HepG2 (cell line): ENCODE results near the gene GCNT4. TPM values are rescaled to one million over a fixed set of nuclear protein-coding genes. Genes with fewer than 3 reads are reported as not detected.

ENCODE experiments used
- ATAC-seq: fragments of 200-7000 bp; cut with Tn5 transposase; 3 replicates; pipeline ENCODE4 v1.9.1; 2020; ENCODE audit warnings: mild to moderate bottlenecking, moderate library complexity
- BruUV-seq: library from RNA; stranded (reverse); fragments of 400-500 nt; replicated peaks from 2 replicates; lab custom pipeline; 2021; lab: Mats Ljungman, UMichigan
- CTCF ChIA-PET: fragments of 300-600 bp; formaldehyde crosslinking; extraction: SDS; loops from one replicate; lab custom pipeline; 2021; ENCODE audit warnings: low total read pairs, inconsistent platforms, low intra/inter-chr PET ratio; lab: Yijun Ruan, JAX
- POLR2A ChIA-PET: fragments of 350-600 bp; sonication (Branson Sonifier 250); formaldehyde crosslinking; loops from one replicate; lab custom pipeline; 2020; ENCODE audit warnings: antibody characterized with exemption, inconsistent platforms; lab: Yijun Ruan, JAX
- DNase-seq: peaks from one replicate; pipeline ENCODE4 v3.0.0-alpha.2; 2015; ENCODE audit warnings: low spot score
- FAIRE-seq: peaks from 3 replicates; lab custom pipeline; 2011; peaks lifted over from hg19 to GRCh38; lab: Jason Lieb, UNC
- H2AFZ ChIP-seq: one replicate; pipeline ENCODE4 v1.6.1; 2011; ENCODE audit warnings: low read length, inconsistent platforms
- H3K27ac ChIP-seq: fragments of 300-600 bp; 3 replicates; pipeline ENCODE4 v1.8.0; 2011; ENCODE audit warnings: mixed run types, mild to moderate bottlenecking, mixed read lengths, low read length, inconsistent platforms; ENCODE audit not compliant: insufficient read depth; ENCODE audit errors: extremely low read length
- H3K27me3 ChIP-seq, 2 experiments: fragments of 200-600 bp in 1 of 2; 2 replicates in 1 of 2; 3 replicates in 1 of 2; pipeline versions ENCODE4 v1.6.0 to v1.8.0; 2011; ENCODE audit warnings: low read length in 2 of 2, mild to moderate bottlenecking in 2 of 2, moderate library complexity in 2 of 2, inconsistent platforms in 1 of 2; ENCODE audit not compliant: insufficient read depth in 2 of 2, control insufficient read depth in 1 of 2
- H3K36me3 ChIP-seq, 2 experiments: fragments of 200-600 bp in 1 of 2; replicated peaks in 1 of 2; 2 replicates in 1 of 2; 3 replicates in 1 of 2; pipeline versions ENCODE4 v1.5.1 to v1.8.0; 2011; ENCODE audit warnings: low read length in 2 of 2, inconsistent platforms in 1 of 2; ENCODE audit not compliant: insufficient read depth in 2 of 2, control insufficient read depth in 1 of 2
- H3K4me1 ChIP-seq: 2 replicates; pipeline ENCODE4 v1.5.1; 2012; ENCODE audit warnings: low read length, inconsistent platforms; ENCODE audit not compliant: insufficient read depth
- H3K4me2 ChIP-seq: 2 replicates; pipeline ENCODE4 v1.6.0; 2011; ENCODE audit warnings: low read depth, low read length, inconsistent platforms
- H3K4me3 ChIP-seq, 3 experiments: fragments of 200-600 bp in 1 of 3; sonication (generic), shearing (Covaris generic) in 1 of 3; replicated peaks in 1 of 3; 2 replicates each; pipeline ENCODE4 v1.5.1; 2011 to 2016; ENCODE audit warnings: low read length in 3 of 3, inconsistent platforms in 2 of 3, low read depth in 2 of 3, mild to moderate bottlenecking in 2 of 3, control low read depth in 1 of 3, mixed read lengths in 1 of 3; ENCODE audit not compliant: insufficient read depth in 1 of 3
- H3K79me2 ChIP-seq: one replicate; pipeline ENCODE4 v1.6.1; 2011; ENCODE audit warnings: low read length, inconsistent platforms; ENCODE audit not compliant: insufficient read depth
- H3K9ac ChIP-seq: 2 replicates; pipeline ENCODE4 v1.6.0; 2011; ENCODE audit warnings: mild to moderate bottlenecking, low read depth, low read length, inconsistent platforms; ENCODE audit not compliant: insufficient read depth
- H3K9me3 ChIP-seq: 2 replicates; pipeline ENCODE4 v1.5.1; 2012; ENCODE audit warnings: mild to moderate bottlenecking, low read length
- H4K20me1 ChIP-seq: 2 replicates; pipeline ENCODE4 v1.6.0; 2011; ENCODE audit warnings: inconsistent platforms, mild to moderate bottlenecking, low read length, moderate library complexity; ENCODE audit not compliant: insufficient read depth
- BHLHE40 ChIP-seq: IDR thresholded peaks from 2 replicates; pipeline ENCODE4 v1.6.1; 2011; ENCODE audit warnings: low read length, improper control_type of control experiment
- BORCS8-MEF2B ChIP-seq: sonication (generic); formaldehyde crosslinking; IDR thresholded peaks from 2 replicates; pipeline ENCODE4 v1.8.0; 2022; ENCODE audit warnings: mild to moderate bottlenecking, missing genetic modification reagents
- FOXK2 ChIP-seq: fragments of 450-650 bp; IDR thresholded peaks from 2 replicates; pipeline ENCODE4 v1.6.1; 2016
- KAT7 ChIP-seq: IDR thresholded peaks from 2 replicates; pipeline ENCODE4 v1.6.1; 2018; ENCODE audit warnings: borderline replicate concordance, missing compliant biosample characterization
- MYPOP ChIP-seq: sonication (generic); formaldehyde crosslinking; IDR thresholded peaks from 2 replicates; pipeline ENCODE4 v1.8.1; 2023; ENCODE audit warnings: mild to moderate bottlenecking, moderate library complexity, missing genetic modification reagents
- PHF20 ChIP-seq: sonication (generic); formaldehyde crosslinking; IDR thresholded peaks from 2 replicates; pipeline ENCODE4 v1.5.0; 2020; ENCODE audit warnings: mild to moderate bottlenecking, missing genetic modification reagents
- RNF219 ChIP-seq: sonication (generic); formaldehyde crosslinking; IDR thresholded peaks from 2 replicates; pipeline ENCODE4 v1.5.0; 2020; ENCODE audit warnings: mild to moderate bottlenecking, missing genetic modification reagents
- U2AF1 ChIP-seq: fragments of 200-400 bp; formaldehyde crosslinking; optimal IDR thresholded peaks from 2 replicates; pipeline ENCODE3; 2017; ENCODE audit warnings: mild to moderate bottlenecking, low read depth, low read length
- WIZ ChIP-seq: sonication (generic); formaldehyde crosslinking; IDR thresholded peaks from 2 replicates; pipeline ENCODE4 v1.5.1; 2020; ENCODE audit warnings: mild to moderate bottlenecking, missing genetic modification reagents
- ZC3H4 ChIP-seq: sonication (generic); formaldehyde crosslinking; IDR thresholded peaks from 2 replicates; pipeline ENCODE4 v1.4.0; 2020; ENCODE audit warnings: missing genetic modification reagents, borderline replicate concordance
- ZFAT ChIP-seq: sonication (generic); formaldehyde crosslinking; conservative IDR thresholded peaks from 2 replicates; pipeline ENCODE4 v1.8.1; 2023; ENCODE audit warnings: missing genetic modification reagents, inconsistent platforms
- ZFX ChIP-seq: sonication (generic); formaldehyde crosslinking; IDR thresholded peaks from 2 replicates; pipeline ENCODE4 v1.4.0; 2020; ENCODE audit warnings: mild to moderate bottlenecking, low read depth, missing genetic modification reagents, moderate library complexity
- ZNF280B ChIP-seq: sonication (generic); formaldehyde crosslinking; IDR thresholded peaks from 2 replicates; pipeline ENCODE4 v1.5.0; 2020; ENCODE audit warnings: missing genetic modification reagents, mild to moderate bottlenecking, borderline replicate concordance
- ZNF34 ChIP-seq: sonication (generic); formaldehyde crosslinking; IDR thresholded peaks from 2 replicates; pipeline ENCODE4 v1.4.0; 2020; ENCODE audit warnings: mild to moderate bottlenecking, missing genetic modification reagents, borderline replicate concordance
- WGBS: methylation state at CpG from one replicate; pipeline ENCODE4 v1.1.6; 2017; ENCODE audit warnings: low lambda C conversion rate; 5-methylcytosine and 5-hydroxymethylcytosine counted together
- in situ Hi-C: cut with HindIII; loops from 2 replicates; pipeline ENCODE4 v1.10.0; 2017; ENCODE audit warnings: low pct_unique_long_range_greater_than_20kb; ENCODE audit not compliant: extremely low pct_ligation_motif_present
- intact Hi-C: fragments of 100-400 bp; cut with micrococcal nuclease; formaldehyde crosslinking; loops from one replicate; pipeline ENCODE4 v1.10.0; 2022; ENCODE audit not compliant: unreplicated experiment
- polyA plus RNA-seq, 8 experiments: library from polyadenylated mRNA; depleted of rRNA in 3 of 8; stranded (reverse) in 7 of 8; unstranded in 1 of 8; fragments of >200 nt; fragmentation: Illumina TruSeq in 4 of 8; extraction: Trizol in 4 of 8; gene quantifications; 2 replicates each; pipeline versions ENCODE4 v1.2.1 to v1.2.3, GENCODE V29; 2011 to 2016; ENCODE audit warnings: low read depth in 4 of 8, missing spikeins in 1 of 8, mixed read lengths in 1 of 8; ENCODE audit not compliant: insufficient read depth in 1 of 8
- total RNA-seq, 5 experiments: library from RNA; depleted of rRNA; stranded (reverse); fragments of >200 nt; fragmentation: Illumina TruSeq; extraction: Trizol; gene quantifications; 2 replicates each; pipeline ENCODE4 v1.2.3, GENCODE V29; 2016; ENCODE audit warnings: low read depth in 1 of 5

Gene GCNT4
- total and polyA plus RNA-seq, 2 of the 13 experiments (the other 11 are each of a cell fraction or from before 2014, with no cell fraction given) = 0.22 to 0.38 TPM

GRCh38 chr5:75058986-75059535 lies 6.7 kb upstream of the GCNT4 start:
- no peak overlapping the region for H3K4me3 ChIP-seq
- POLR2A ChIA-PET = no interaction called here
- BruUV-seq = no TSS peak
- in situ Hi-C loops = loop anchor here (10.0 kb wide), 1 partner anchor 206 kb away; no protein-coding TSS in a partner anchor
- H3K79me2 ChIP-seq = no peaks in the 10 kb centered on the region
- intact Hi-C loops = loop anchor here (10.0 kb wide), 1 partner anchor 176 kb away; the partner anchor contains the start of gene ANKRD31
- no peak for DNase-seq
- H3K4me1 ChIP-seq = 0 out of 2 replicates have a peak, but pooled peaks cover 4% of the 10 kb centered on the region
- no peak for FAIRE-seq
- no peak overlapping the region for H3K27ac ChIP-seq
- CTCF ChIA-PET = no interaction called here
- no peak for ATAC-seq
- H3K36me3 ChIP-seq = no peaks in the 10 kb centered on the region
- no peak overlapping the region for H3K9ac ChIP-seq
- H3K4me2 ChIP-seq = no peak overlapping the region
- H3K9me3 ChIP-seq = no peaks in the 10 kb centered on the region
- H3K27me3 ChIP-seq = peaks cover 5 to 21% of the 10 kb centered on the region in 2 experiments
- TF ChIP-seq PHF20 = no peak
- 40% methylated on average over 3 of the region's 3 CpGs for WGBS
- no peak overlapping the region for H2AFZ ChIP-seq
- H4K20me1 ChIP-seq = no peaks in the 10 kb centered on the region

- in situ Hi-C loops = loop anchor here (10.0 kb wide), 1 partner anchor 207 kb away; no protein-coding TSS in a partner anchor
- no peak for TF ChIP-seq ZC3H4 (CRISPR knock-in tag)
- no peak for TF ChIP-seq BHLHE40
- no peak for TF ChIP-seq RNF219
- TF ChIP-seq ZFX = no peak
- no peak for TF ChIP-seq FOXK2
- no peak for TF ChIP-seq ZNF280B (CRISPR knock-in tag)
- no peak for TF ChIP-seq BORCS8-MEF2B (CRISPR knock-in tag)
- TF ChIP-seq U2AF1 = no peak
- TF ChIP-seq KAT7 (CRISPR knock-in tag) = no peak
- TF ChIP-seq MYPOP (CRISPR knock-in tag) = no peak
- TF ChIP-seq WIZ (CRISPR knock-in tag) = no peak
- no peak for TF ChIP-seq ZNF34 (CRISPR knock-in tag)
- no peak for TF ChIP-seq ZFAT (CRISPR knock-in tag)
These were observed 5.2 kb upstream of the GCNT4 start for GRCh38 chr5:75057561-75057960.

More at GRCh38 chr5:75057561-75057960, 5.2 kb upstream of the GCNT4 start:
- no peak for ATAC-seq
- no peaks in the 10 kb centered on the region for H4K20me1 ChIP-seq
- CTCF ChIA-PET = no interaction called here
- no TSS peak for BruUV-seq
- POLR2A ChIA-PET = no interaction called here
- no peak overlapping the region for H3K27ac ChIP-seq
- H2AFZ ChIP-seq = no peak overlapping the region
- no peaks in the 10 kb centered on the region for H3K9me3 ChIP-seq
- WGBS = 0% methylated on average over 2 of the region's 2 CpGs
- no peak overlapping the region for H3K4me3 ChIP-seq
- H3K4me2 ChIP-seq = no peak overlapping the region
- H3K27me3 ChIP-seq = peaks cover 11 to 32% of the 10 kb centered on the region in 2 experiments
- no peak for FAIRE-seq
- H3K36me3 ChIP-seq = no peaks in the 10 kb centered on the region
- H3K9ac ChIP-seq = no peak overlapping the region
- no peak for DNase-seq
- intact Hi-C loops = loop anchor here (10.0 kb wide), 1 partner anchor 177 kb away; the partner anchor contains the start of gene ANKRD31
- 0 out of 2 replicates have a peak, but pooled peaks cover 9% of the 10 kb centered on the region for H3K4me1 ChIP-seq
- no peaks in the 10 kb centered on the region for H3K79me2 ChIP-seq
